ENCODE data around the gene LRRFIP2. TPM values are rescaled to one million over a fixed set of nuclear protein-coding genes. Genes with fewer than 3 reads are reported as not detected.
"Not testable (repeated sequence)": the region's sequence is repeated elsewhere in the genome, so short reads cannot be mapped to it uniquely, and the experiment has no call there.

LRRFIP2 gene, protein sequence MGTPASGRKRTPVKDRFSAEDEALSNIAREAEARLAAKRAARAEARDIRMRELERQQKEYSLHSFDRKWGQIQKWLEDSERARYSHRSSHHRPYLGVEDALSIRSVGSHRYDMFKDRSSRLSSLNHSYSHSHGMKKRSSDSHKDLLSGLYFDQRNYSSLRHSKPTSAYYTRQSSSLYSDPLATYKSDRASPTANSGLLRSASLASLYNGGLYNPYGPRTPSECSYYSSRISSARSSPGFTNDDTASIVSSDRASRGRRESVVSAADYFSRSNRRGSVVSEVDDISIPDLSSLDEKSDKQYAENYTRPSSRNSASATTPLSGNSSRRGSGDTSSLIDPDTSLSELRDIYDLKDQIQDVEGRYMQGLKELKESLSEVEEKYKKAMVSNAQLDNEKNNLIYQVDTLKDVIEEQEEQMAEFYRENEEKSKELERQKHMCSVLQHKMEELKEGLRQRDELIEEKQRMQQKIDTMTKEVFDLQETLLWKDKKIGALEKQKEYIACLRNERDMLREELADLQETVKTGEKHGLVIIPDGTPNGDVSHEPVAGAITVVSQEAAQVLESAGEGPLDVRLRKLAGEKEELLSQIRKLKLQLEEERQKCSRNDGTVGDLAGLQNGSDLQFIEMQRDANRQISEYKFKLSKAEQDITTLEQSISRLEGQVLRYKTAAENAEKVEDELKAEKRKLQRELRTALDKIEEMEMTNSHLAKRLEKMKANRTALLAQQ
- total RNA-seq = 48.0 and 49.3 TPM in 2 replicates
- long read RNA-seq, transcript LRRFIP2-202 (14 exons, 2,821 nt) = major isoform, 30 of 72 reads
- long read RNA-seq, transcript LRRFIP2-205 (15 exons, 2,522 nt) = minor isoform, 8 of 72 reads
- long read RNA-seq, partial matches to known transcripts = 12 of 72 reads
- long read RNA-seq, other reads (novel, unspliced or antisense) = 20 of 72 reads

- Mint-ChIP-seq H3K27me3 (no peaks in the 10 kb centered on the region), H3K36me3 (ENCODE audit: insufficient read depth) (peaks cover 3% of the 10 kb centered on the region), H3K4me1 (ENCODE audit: low read depth) (peaks cover 34% of the 10 kb centered on the region), H3K27ac (peak within 1 kb of the TSS; percentile 97), H3K4me3 (ENCODE audit: low read depth) (peak within 1 kb of the TSS; percentile 96), H3K9me3 (ENCODE audit: low read depth) (no peaks in the 10 kb centered on the region)
- DNase-seq (ENCODE audit: low spot score, unreplicated experiment) = no peak
- TF ChIP-seq CTCF (IDR thresholded peaks at IDR 0.05; ENCODE audit: unreplicated experiment) = no peak
These were observed at the start of gene LRRFIP2 for GRCh38 chr3:37174532-37175126. Gene LRRFIP2, minus strand, starts transcription at chr3:37174582. Its CDS starts 25,599 bp downstream, at chr3:37148983.

- Mint-ChIP-seq H3K9me3 (ENCODE audit: low read depth) (no peaks in the 10 kb centered on the region), H3K4me3 (ENCODE audit: low read depth) (no peak overlapping the region), H3K27me3 (no peaks in the 10 kb centered on the region), H3K27ac (no peak overlapping the region), H3K36me3 (ENCODE audit: insufficient read depth) (no peaks in the 10 kb centered on the region), H3K4me1 (ENCODE audit: low read depth) (no peaks in the 10 kb centered on the region)
- DNase-seq (ENCODE audit: low spot score, unreplicated experiment) = no peak
- TF ChIP-seq CTCF (IDR thresholded peaks at IDR 0.05; ENCODE audit: unreplicated experiment) = no peak
These were observed 49.2 kb upstream of the LRRFIP2 start for GRCh38 chr3:37223576-37223975.

DNA sequence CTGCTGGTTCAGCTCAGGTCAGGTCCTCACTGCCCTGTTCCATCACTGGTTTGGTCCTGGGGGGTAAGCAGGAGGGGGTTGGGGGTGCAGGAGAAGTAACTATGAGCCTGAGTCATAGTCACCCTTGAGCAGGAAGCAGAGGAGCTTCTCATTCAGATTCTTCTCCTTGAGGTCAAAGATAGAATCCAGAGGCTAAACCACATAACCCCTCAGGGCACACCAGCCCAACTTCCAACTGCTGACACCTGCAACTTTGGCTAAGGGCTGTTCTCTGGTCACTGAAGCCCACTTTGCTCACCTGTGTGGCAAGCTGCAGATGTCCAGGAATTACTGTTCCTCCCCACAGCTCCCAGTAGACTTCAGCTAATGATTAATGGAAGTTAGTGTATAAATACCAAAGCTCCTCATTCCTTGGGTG is 48.8 kb upstream of the LRRFIP2 start:
- no peak for DNase-seq (ENCODE audit: low spot score, unreplicated experiment)
- no peak for TF ChIP-seq CTCF (IDR thresholded peaks at IDR 0.05; ENCODE audit: unreplicated experiment)
- H3K9me3 Mint-ChIP-seq (ENCODE audit: low read depth) = no peaks in the 10 kb centered on the region
- H3K27ac Mint-ChIP-seq = no peak overlapping the region
- H3K4me3 Mint-ChIP-seq (ENCODE audit: low read depth) = no peak overlapping the region
- H3K4me1 Mint-ChIP-seq (ENCODE audit: low read depth) = no peaks in the 10 kb centered on the region
- H3K36me3 Mint-ChIP-seq (ENCODE audit: insufficient read depth) = no peaks in the 10 kb centered on the region
- no peaks in the 10 kb centered on the region for H3K27me3 Mint-ChIP-seq

DNA sequence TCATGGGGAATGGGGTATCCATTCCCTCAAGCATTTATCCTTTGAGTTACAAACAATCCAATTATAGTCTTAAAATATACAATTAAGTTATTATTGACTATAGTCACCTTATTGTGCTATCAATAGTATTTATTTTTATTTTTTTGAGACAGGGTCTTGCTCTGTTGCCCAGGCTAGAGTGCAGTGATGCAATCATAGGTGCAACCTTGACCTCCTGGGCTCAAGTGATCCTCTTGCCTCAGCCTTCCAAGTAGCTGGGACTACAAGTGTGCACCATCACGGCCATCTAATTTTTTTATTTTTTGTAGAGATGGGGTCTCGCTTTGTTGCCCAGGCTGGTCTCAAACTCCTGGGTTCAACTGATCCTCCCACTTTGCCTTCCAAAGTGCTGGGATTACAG is 48.2 kb upstream of the LRRFIP2 start:
- H3K27me3 Mint-ChIP-seq; H3K4me3 Mint-ChIP-seq (ENCODE audit: low read depth); H3K27ac Mint-ChIP-seq: not testable (repeated sequence)

GRCh38 chr3:37221407-37221806 is 47.0 kb upstream of the LRRFIP2 start:
- TF ChIP-seq CTCF (IDR thresholded peaks at IDR 0.05; ENCODE audit: unreplicated experiment) = no peak
- H3K9me3 Mint-ChIP-seq (ENCODE audit: low read depth) = no peaks in the 10 kb centered on the region
- no peaks in the 10 kb centered on the region for H3K4me1 Mint-ChIP-seq (ENCODE audit: low read depth)
- DNase-seq (ENCODE audit: low spot score, unreplicated experiment) = no peak
- H3K27me3 Mint-ChIP-seq = no peaks in the 10 kb centered on the region
- H3K27ac Mint-ChIP-seq = no peak overlapping the region
- H3K4me3 Mint-ChIP-seq (ENCODE audit: low read depth) = no peak overlapping the region
- H3K36me3 Mint-ChIP-seq (ENCODE audit: insufficient read depth) = no peaks in the 10 kb centered on the region

More for the DNA sequence above, 48.2 kb upstream of the LRRFIP2 start:
- not testable (repeated sequence) for DNase-seq (ENCODE audit: low spot score, unreplicated experiment); H3K4me1 Mint-ChIP-seq (ENCODE audit: low read depth); H3K9me3 Mint-ChIP-seq (ENCODE audit: low read depth); H3K36me3 Mint-ChIP-seq (ENCODE audit: insufficient read depth)
